ENCODE data around the gene ADAM22. TPM values are rescaled to one million over a fixed set of nuclear protein-coding genes. Genes with fewer than 3 reads are reported as not detected.

Gene ADAM22
- total RNA-seq, 1 experiment from 2014 or later: 10.0 TPM

DNA sequence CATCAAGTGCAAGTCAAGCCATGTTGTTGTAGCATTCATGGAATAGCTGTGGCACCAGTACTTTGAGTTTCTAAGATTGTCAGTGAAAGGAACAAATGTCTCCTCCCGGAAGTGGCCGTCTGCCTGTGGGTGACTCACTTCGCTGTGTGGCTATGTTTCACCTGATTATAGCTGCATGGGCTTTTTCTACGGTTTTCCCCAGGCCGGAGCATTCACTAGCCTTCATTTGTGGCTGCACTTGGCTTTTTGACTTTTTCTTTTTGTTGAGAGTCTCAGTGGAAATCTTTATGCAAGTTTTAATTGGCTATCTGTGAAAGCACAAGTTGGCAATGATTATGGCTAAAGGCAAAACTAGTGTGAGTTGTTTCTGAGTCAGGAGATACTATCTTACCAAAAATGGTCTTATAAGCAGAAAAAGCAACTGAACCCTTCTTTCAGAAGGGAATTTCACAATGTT is 250.8 kb downstream of the ADAM22 start:
- POLR2A ChIA-PET: no interaction called here

DNA sequence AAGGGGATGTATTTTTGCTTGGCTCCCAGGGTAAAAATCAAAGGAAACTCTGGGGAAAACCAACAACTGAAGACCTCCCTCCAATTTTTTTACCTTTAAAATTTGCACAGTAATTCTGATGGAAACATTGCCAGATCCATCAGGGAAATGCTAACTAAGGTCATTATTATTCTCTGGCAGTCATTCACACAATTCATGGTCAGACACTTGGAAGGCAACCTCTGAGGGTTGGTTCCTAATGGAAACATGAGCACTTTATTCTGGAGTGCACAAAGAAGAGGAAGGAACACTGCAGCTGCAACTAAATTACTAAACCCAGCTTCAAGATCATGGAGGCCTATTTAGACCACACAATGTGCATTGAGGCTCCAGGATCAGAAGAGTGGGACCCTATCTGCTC is 251.6 kb downstream of the ADAM22 start:
- no peaks in the 10 kb centered on the region for H3K36me3 ChIP-seq (ENCODE audit: control insufficient read depth in 1 of 2, insufficient read depth in 2 of 2, low read length in 2 of 2)
- TF ChIP-seq POLR2AphosphoS5 (IDR thresholded peaks at IDR 0.05; ENCODE audit: low read depth, low read length): no peak
- TF ChIP-seq SIN3A (IDR thresholded peaks at IDR 0.05; ENCODE audit: low read depth): no peak
- TF ChIP-seq CBX3 (IDR thresholded peaks at IDR 0.05; ENCODE audit: low read depth): no peak
- no peak for TF ChIP-seq EZH2phosphoT487 (IDR thresholded peaks at IDR 0.05; ENCODE audit: borderline replicate concordance)
- TF ChIP-seq SP1 (IDR thresholded peaks at IDR 0.05; ENCODE audit: low read depth): no peak
- TF ChIP-seq POLR2A (IDR thresholded peaks at IDR 0.05; ENCODE audit: borderline replicate concordance, extremely low read depth, insufficient read depth, insufficient read length): no peak
- TF ChIP-seq EGR1 (IDR thresholded peaks at IDR 0.05; ENCODE audit: low read depth): no peak
- TF ChIP-seq, protein P1, sequence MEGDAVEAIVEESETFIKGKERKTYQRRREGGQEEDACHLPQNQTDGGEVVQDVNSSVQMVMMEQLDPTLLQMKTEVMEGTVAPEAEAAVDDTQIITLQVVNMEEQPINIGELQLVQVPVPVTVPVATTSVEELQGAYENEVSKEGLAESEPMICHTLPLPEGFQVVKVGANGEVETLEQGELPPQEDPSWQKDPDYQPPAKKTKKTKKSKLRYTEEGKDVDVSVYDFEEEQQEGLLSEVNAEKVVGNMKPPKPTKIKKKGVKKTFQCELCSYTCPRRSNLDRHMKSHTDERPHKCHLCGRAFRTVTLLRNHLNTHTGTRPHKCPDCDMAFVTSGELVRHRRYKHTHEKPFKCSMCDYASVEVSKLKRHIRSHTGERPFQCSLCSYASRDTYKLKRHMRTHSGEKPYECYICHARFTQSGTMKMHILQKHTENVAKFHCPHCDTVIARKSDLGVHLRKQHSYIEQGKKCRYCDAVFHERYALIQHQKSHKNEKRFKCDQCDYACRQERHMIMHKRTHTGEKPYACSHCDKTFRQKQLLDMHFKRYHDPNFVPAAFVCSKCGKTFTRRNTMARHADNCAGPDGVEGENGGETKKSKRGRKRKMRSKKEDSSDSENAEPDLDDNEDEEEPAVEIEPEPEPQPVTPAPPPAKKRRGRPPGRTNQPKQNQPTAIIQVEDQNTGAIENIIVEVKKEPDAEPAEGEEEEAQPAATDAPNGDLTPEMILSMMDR (IDR thresholded peaks at IDR 0.05 in 2 of 3, conservative IDR thresholded peaks at IDR 0.05 in 1 of 3; ENCODE audit: borderline replicate concordance in 1 of 3, insufficient read depth in 1 of 3, low read depth in 2 of 3, low read length in 2 of 3): no peak
- no peak for TF ChIP-seq CEBPB (IDR thresholded peaks at IDR 0.05; ENCODE audit: low read depth)
- TF ChIP-seq JUND (IDR thresholded peaks at IDR 0.05): no peak
- no peak for TF ChIP-seq FOSL1 (IDR thresholded peaks at IDR 0.05; ENCODE audit: low read depth)
- TF ChIP-seq MAX (IDR thresholded peaks at IDR 0.05): no peak
- no peak for TF ChIP-seq ATF3 (IDR thresholded peaks at IDR 0.05)
- no peak for TF ChIP-seq SRF (IDR thresholded peaks at IDR 0.05; ENCODE audit: low read depth)
- no peak for TF ChIP-seq ZFX (IDR thresholded peaks at IDR 0.05)
- TF ChIP-seq ZNF274 (IDR thresholded peaks at IDR 0.05; ENCODE audit: low read depth, low read length): no peak
- TF ChIP-seq TCF7L2 (IDR thresholded peaks at IDR 0.05; ENCODE audit: borderline replicate concordance, extremely low read depth, insufficient read depth, insufficient read length): no peak
- no peak for TF ChIP-seq ELF1 (IDR thresholded peaks at IDR 0.05; ENCODE audit: borderline replicate concordance, low read depth)
- no peak for TF ChIP-seq EZH2 (IDR thresholded peaks at IDR 0.05)
- no peak for TF ChIP-seq RAD21 (IDR thresholded peaks at IDR 0.05; ENCODE audit: low read depth)
- H4K20me1 ChIP-seq (ENCODE audit: insufficient read depth): no peaks in the 10 kb centered on the region
- no TSS peak for BruUV-seq (replicated peaks)
- no peak overlapping the region for H2AFZ ChIP-seq (ENCODE audit: low read depth, low read length, poor library complexity, severe bottlenecking)
- H3K4me2 ChIP-seq (ENCODE audit: low read length): no peak overlapping the region
- POLR2A ChIA-PET: no interaction called here
- DNase-seq (ENCODE audit: low read depth, low spot score) (no peak), ATAC-seq (no peak)
- intact Hi-C loops (cut with micrococcal nuclease): no loop called here
- H3K79me2 ChIP-seq (ENCODE audit: insufficient read depth, low read length): no peaks in the 10 kb centered on the region
- no peak overlapping the region for H3K9ac ChIP-seq (ENCODE audit: low read length)
- CTCF ChIA-PET: interaction anchor here (1.1 kb wide), 1 partner anchor 16 kb away, joined by 4 read pairs; no protein-coding TSS in a partner anchor
- RAD21 ChIA-PET (ENCODE audit: low non-redundant PET in 1 of 2, low total read pairs in 2 of 2, uncharacterized antibody in 2 of 2, unreplicated experiment in 2 of 2): no interaction called here
- no peaks in the 10 kb centered on the region for H3K9me2 ChIP-seq (ENCODE audit: insufficient read depth)
- no peak overlapping the region for H3K27ac ChIP-seq (ENCODE audit: low read depth, low read length)
- no peaks in the 10 kb centered on the region for H3K27me3 ChIP-seq (ENCODE audit: insufficient read depth, low read length)
- peaks cover 0 to 8% of the 10 kb centered on the region in 2 experiments; a peak in 1 of 4 replicates for H3K4me1 ChIP-seq (ENCODE audit: control insufficient read depth in 1 of 2, insufficient read depth in 2 of 2, low read length in 2 of 2)
- H3K4me3 ChIP-seq (replicated peaks in 1 of 2; ENCODE audit: low read depth in 1 of 2, low read length in 2 of 2): no peak overlapping the region
- no peaks in the 10 kb centered on the region for H3K9me3 ChIP-seq (ENCODE audit: control insufficient read depth in 1 of 2, insufficient read depth in 1 of 2, low read depth in 1 of 2, low read length in 2 of 2)

More for the DNA sequence above, 250.8 kb downstream of the ADAM22 start:
- no peak overlapping the region for H3K4me3 ChIP-seq (replicated peaks in 1 of 2; ENCODE audit: low read depth in 1 of 2, low read length in 2 of 2)
- H3K36me3 ChIP-seq (ENCODE audit: control insufficient read depth in 1 of 2, insufficient read depth in 2 of 2, low read length in 2 of 2): no peaks in the 10 kb centered on the region
- BruUV-seq (replicated peaks): no TSS peak
- no peak overlapping the region for H3K27ac ChIP-seq (ENCODE audit: low read depth, low read length)
- no peak for ATAC-seq
- H2AFZ ChIP-seq (ENCODE audit: low read depth, low read length, poor library complexity, severe bottlenecking): no peak overlapping the region
- H3K79me2 ChIP-seq (ENCODE audit: insufficient read depth, low read length): no peaks in the 10 kb centered on the region
- no peak for TF ChIP-seq EZH2phosphoT487 (IDR thresholded peaks at IDR 0.05; ENCODE audit: borderline replicate concordance)
- peak; percentile 29; the same call in 1 of the 2 replicates for TF ChIP-seq FOSL1 (IDR thresholded peaks at IDR 0.05; ENCODE audit: low read depth)
- TF ChIP-seq ELF1 (IDR thresholded peaks at IDR 0.05; ENCODE audit: borderline replicate concordance, low read depth): 0 out of 2 replicates have a peak, but pooled peaks have one; percentile 10
- CTCF ChIA-PET: no interaction called here
- intact Hi-C loops (cut with micrococcal nuclease): no loop called here
- H3K4me2 ChIP-seq (ENCODE audit: low read length): peak overlapping the region; percentile 5; the same call in 1 of the 2 replicates
- H3K9ac ChIP-seq (ENCODE audit: low read length): no peak overlapping the region
- H3K27me3 ChIP-seq (ENCODE audit: insufficient read depth, low read length): no peaks in the 10 kb centered on the region
- no peaks in the 10 kb centered on the region for H3K9me2 ChIP-seq (ENCODE audit: insufficient read depth)
- H3K4me1 ChIP-seq (ENCODE audit: control insufficient read depth in 1 of 2, insufficient read depth in 2 of 2, low read length in 2 of 2): peaks cover 0 to 8% of the 10 kb centered on the region in 2 experiments; a peak in 1 of 4 replicates
- no peaks in the 10 kb centered on the region for H3K9me3 ChIP-seq (ENCODE audit: control insufficient read depth in 1 of 2, insufficient read depth in 1 of 2, low read depth in 1 of 2, low read length in 2 of 2)
- DNase-seq (ENCODE audit: low read depth, low spot score): no peak
- no peaks in the 10 kb centered on the region for H4K20me1 ChIP-seq (ENCODE audit: insufficient read depth)
- RAD21 ChIA-PET (ENCODE audit: low non-redundant PET in 1 of 2, low total read pairs in 2 of 2, uncharacterized antibody in 2 of 2, unreplicated experiment in 2 of 2): no interaction called here
